Adrenal gland (tissue), 12 donors: ENCODE data around the gene EVPLL. TPM values are rescaled to one million over a fixed set of nuclear protein-coding genes. Genes with fewer than 3 reads are reported as not detected.
A peak's percentile ranks its signal among the peaks of the same experiment; 100 is the strongest.
"Not testable (repeated sequence)": the region's sequence is repeated elsewhere in the genome, so short reads cannot be mapped to it uniquely, and the experiment has no call there.

Experiments
- DNase-seq, 7 donors: peaks; one replicate each; pipeline ENCODE4 v3.0.0-alpha.2; 2019 to 2020
- H3K27ac ChIP-seq, 5 donors: fragments of 200-600 bp; sonication (generic) in 4 of 5; 1 replicate in 3 of 5; 2 replicates in 2 of 5; pipeline versions ENCODE4 v1.5.1 to v1.8.0; 2016 to 2020; ENCODE audit warnings: mild to moderate bottlenecking in 1 of 5
- H3K27me3 ChIP-seq: fragments of 200-600 bp; 2 replicates; pipeline ENCODE4 v1.8.0; 2021
- H3K36me3 ChIP-seq, 2 donors: fragments of 200-600 bp; replicated peaks in 1 of 2; 1 replicate in 1 of 2; 2 replicates in 1 of 2; pipeline versions ENCODE4 v1.5.1 to v1.8.0; 2018 to 2022
- H3K4me1 ChIP-seq, 2 donors: fragments of 200-600 bp; replicated peaks in 1 of 2; 1 replicate in 1 of 2; 2 replicates in 1 of 2; pipeline versions ENCODE4 v1.5.1 to v1.8.0; 2018 to 2021
- H3K4me3 ChIP-seq, 4 donors: fragments of 200-600 bp; sonication (generic) in 3 of 4; one replicate each; pipeline ENCODE4 v1.5.1; 2016 to 2018
- H3K9me3 ChIP-seq, 3 donors: fragments of 200-600 bp; sonication (generic) in 1 of 3; replicated peaks in 1 of 3; 1 replicate in 2 of 3; 2 replicates in 1 of 3; pipeline versions ENCODE4 v1.5.1 to v1.8.0; 2016 to 2021
- WGBS, 4 donors: extraction: QIAGEN DNeasy Blood & Tissue Kit in 2 of 4; methylation state at CpG; one replicate each; pipeline versions ENCODE4 v1.1.5 to v1.1.7; 2013 to 2017; 5-methylcytosine and 5-hydroxymethylcytosine counted together
- intact Hi-C, 2 donors: fragments of 100-400 bp; cut with DNase I; formaldehyde crosslinking; loops; one replicate each; pipeline versions ENCODE4 v1.14.1 to v1.15.0; 2022 to 2023
- polyA plus RNA-seq, 3 donors: library from polyadenylated mRNA; stranded (reverse); fragments of 200-250 nt in 2 of 3; fragments of 350-450 nt in 1 of 3; fragmentation: Illumina TruSeq in 1 of 3; extraction: RNeasy Lipid Tissue Mini Kit (QIAGEN cat#74804) in 1 of 3; gene quantifications; one replicate each; pipeline ENCODE4 v1.2.3, GENCODE V29; 2013 to 2014
- total RNA-seq, 9 donors: library from RNA; depleted of rRNA in 4 of 9; stranded (reverse); fragments of >200 nt in 4 of 9; fragments of 120-200 nt in 1 of 9; fragmentation: NEBNext Ultra II Directional in 1 of 9; extraction: Animal tissue kit (Norgen Biotek cat#: 25700) in 1 of 9; gene quantifications; one replicate each; pipeline versions ENCODE4 v1.1.0 to v1.2.4, GENCODE V29; 2013 to 2023
- donor health status: healthy with polysubstance abuse.
- donor health status: Bipolar disorder and iron deficiency.
- donor health status: DM: yes; HTN: yes; CAD: no.
- donor health status: DM: no; HTN: no; CAD: no.
- donor health status: DM: no; HTN: no; CAD: no.
- donor health status: DM: yes; HTN: yes; CAD: no.

Gene EVPLL
- total and polyA plus RNA-seq, 12 donors = 0.47 TPM; not detected in 11

GRCh38 chr17:18388266-18388665, 10.7 kb downstream of the EVPLL start:
- DNase-seq, H3K9me3 ChIP-seq, H3K4me3 ChIP-seq, H3K27ac ChIP-seq, H3K36me3 ChIP-seq, intact Hi-C loops, H3K4me1 ChIP-seq, H3K27me3 ChIP-seq: not testable (repeated sequence)
- WGBS, 4 donors = 83 to 88% (median 85%) methylated on average over 1 to 4 of the region's 4 CpGs; no CpG with 5 or more reads in 1 of the 4 donors

GRCh38 chr17:18388728-18389127, 11.2 kb downstream of the EVPLL start:
- H3K4me1 ChIP-seq, intact Hi-C loops, H3K27me3 ChIP-seq, H3K36me3 ChIP-seq, H3K27ac ChIP-seq, H3K4me3 ChIP-seq, H3K9me3 ChIP-seq, DNase-seq: not testable (repeated sequence)
- WGBS, 4 donors = 37 to 63% methylated on average over 1 of the region's 10 CpGs; no CpG with 5 or more reads in 2 of the 4 donors

GRCh38 chr17:18401872-18402590, 24.5 kb downstream of the EVPLL start:
- 32 to 46% (median 39%) methylated on average over 7 of the region's 7 CpGs for WGBS, 4 donors
- H3K36me3 ChIP-seq, intact Hi-C loops, H3K27me3 ChIP-seq, H3K4me3 ChIP-seq, H3K9me3 ChIP-seq, H3K4me1 ChIP-seq, DNase-seq, H3K27ac ChIP-seq: not testable (repeated sequence)

GRCh38 chr17:18403166-18403565, 25.6 kb downstream of the EVPLL start:
- DNase-seq = peak in 1 of 7 donors; percentile 30
- H3K4me1 ChIP-seq, H3K27me3 ChIP-seq, H3K27ac ChIP-seq, H3K4me3 ChIP-seq, H3K9me3 ChIP-seq, H3K36me3 ChIP-seq, intact Hi-C loops: not testable (repeated sequence)
- 22 to 40% (median 24%) methylated on average over 4 to 5 of the region's 5 CpGs; no CpG with 5 or more reads in 1 of the 4 donors for WGBS, 4 donors

GRCh38 chr17:18403604-18404003, 26.0 kb downstream of the EVPLL start:
- DNase-seq, H3K9me3 ChIP-seq, H3K36me3 ChIP-seq, H3K4me3 ChIP-seq, intact Hi-C loops, H3K27me3 ChIP-seq, H3K27ac ChIP-seq, H3K4me1 ChIP-seq: not testable (repeated sequence)
- WGBS, 4 donors = 67 to 80% methylated on average over 1 to 3 of the region's 5 CpGs; no CpG with 5 or more reads in 2 of the 4 donors

- DNase-seq, intact Hi-C loops, H3K27me3 ChIP-seq, H3K4me3 ChIP-seq, H3K4me1 ChIP-seq, H3K27ac ChIP-seq, H3K36me3 ChIP-seq, H3K9me3 ChIP-seq: not testable (repeated sequence)
- WGBS, 4 donors = 49 to 73% (median 60%) methylated on average over 3 of the region's 3 CpGs
Measured at GRCh38 chr17:18408906-18409305, 31.3 kb downstream of the EVPLL start.

- H3K36me3 ChIP-seq, H3K4me1 ChIP-seq, H3K27me3 ChIP-seq, H3K9me3 ChIP-seq, H3K4me3 ChIP-seq, intact Hi-C loops, DNase-seq, H3K27ac ChIP-seq: not testable (repeated sequence)
- 42 to 57% (median 45%) methylated on average over 6 of the region's 6 CpGs for WGBS, 4 donors
Measured at GRCh38 chr17:18409321-18409720, 31.7 kb downstream of the EVPLL start.

- WGBS, 4 donors = 4 to 15% (median 12%) methylated on average over 8 to 11 of the region's 11 CpGs
- intact Hi-C loops, H3K27ac ChIP-seq: not testable (repeated sequence)
Measured at GRCh38 chr17:18410736-18411135, 33.2 kb downstream of the EVPLL start.

GRCh38 chr17:18411377-18411864, 33.8 kb downstream of the EVPLL start:
- WGBS, 4 donors = 0 to 2% (median 1%) methylated on average over 16 to 25 of the region's 25 CpGs
- H3K27me3 ChIP-seq, H3K9me3 ChIP-seq, H3K4me1 ChIP-seq, H3K27ac ChIP-seq, intact Hi-C loops, H3K36me3 ChIP-seq, DNase-seq: not testable (repeated sequence)
- peak overlapping the region in 2 of 4 donors; percentile 26 to 31 for H3K4me3 ChIP-seq

More at GRCh38 chr17:18410736-18411135, 33.2 kb downstream of the EVPLL start:
- not testable (repeated sequence) for H3K9me3 ChIP-seq, DNase-seq, H3K27me3 ChIP-seq, H3K4me1 ChIP-seq, H3K36me3 ChIP-seq
- peak overlapping the region in 1 of 4 donors; percentile 11 for H3K4me3 ChIP-seq

GRCh38 chr17:18412001-18412538, 34.5 kb downstream of the EVPLL start:
- not testable (repeated sequence) for DNase-seq

GRCh38 chr17:18421521-18421920, 43.9 kb downstream of the EVPLL start:
- H3K27ac ChIP-seq, DNase-seq, intact Hi-C loops, H3K4me3 ChIP-seq, H3K4me1 ChIP-seq, H3K9me3 ChIP-seq, H3K27me3 ChIP-seq, H3K36me3 ChIP-seq: not testable (repeated sequence)
- 81 to 92% (median 83%) methylated on average over 4 to 8 of the region's 11 CpGs; no CpG with 5 or more reads in 1 of the 4 donors for WGBS, 4 donors

More at GRCh38 chr17:18412001-18412538, 34.5 kb downstream of the EVPLL start:
- H3K27me3 ChIP-seq, intact Hi-C loops, H3K36me3 ChIP-seq, H3K9me3 ChIP-seq, H3K4me1 ChIP-seq, H3K27ac ChIP-seq: not testable (repeated sequence)
- peak overlapping the region in 1 of 4 donors; percentile 31 for H3K4me3 ChIP-seq
- no CpG with 5 or more reads among the region's 32 CpGs for WGBS, 4 donors
